GM21381 (cell line): ENCODE data around the gene NTMT1.
"Not testable (repeated sequence)": the region's sequence is repeated elsewhere in the genome, so short reads cannot be mapped to it uniquely, and the experiment has no call there.

Source experiments
- ATAC-seq: cut with Tn5 transposase; IDR thresholded peaks from one replicate; pipeline ENCODE4 v1.9.1; 2021; ENCODE audit warnings: mild to moderate bottlenecking, moderate library complexity; ENCODE audit not compliant: unreplicated experiment

NTMT1 gene

DNA sequence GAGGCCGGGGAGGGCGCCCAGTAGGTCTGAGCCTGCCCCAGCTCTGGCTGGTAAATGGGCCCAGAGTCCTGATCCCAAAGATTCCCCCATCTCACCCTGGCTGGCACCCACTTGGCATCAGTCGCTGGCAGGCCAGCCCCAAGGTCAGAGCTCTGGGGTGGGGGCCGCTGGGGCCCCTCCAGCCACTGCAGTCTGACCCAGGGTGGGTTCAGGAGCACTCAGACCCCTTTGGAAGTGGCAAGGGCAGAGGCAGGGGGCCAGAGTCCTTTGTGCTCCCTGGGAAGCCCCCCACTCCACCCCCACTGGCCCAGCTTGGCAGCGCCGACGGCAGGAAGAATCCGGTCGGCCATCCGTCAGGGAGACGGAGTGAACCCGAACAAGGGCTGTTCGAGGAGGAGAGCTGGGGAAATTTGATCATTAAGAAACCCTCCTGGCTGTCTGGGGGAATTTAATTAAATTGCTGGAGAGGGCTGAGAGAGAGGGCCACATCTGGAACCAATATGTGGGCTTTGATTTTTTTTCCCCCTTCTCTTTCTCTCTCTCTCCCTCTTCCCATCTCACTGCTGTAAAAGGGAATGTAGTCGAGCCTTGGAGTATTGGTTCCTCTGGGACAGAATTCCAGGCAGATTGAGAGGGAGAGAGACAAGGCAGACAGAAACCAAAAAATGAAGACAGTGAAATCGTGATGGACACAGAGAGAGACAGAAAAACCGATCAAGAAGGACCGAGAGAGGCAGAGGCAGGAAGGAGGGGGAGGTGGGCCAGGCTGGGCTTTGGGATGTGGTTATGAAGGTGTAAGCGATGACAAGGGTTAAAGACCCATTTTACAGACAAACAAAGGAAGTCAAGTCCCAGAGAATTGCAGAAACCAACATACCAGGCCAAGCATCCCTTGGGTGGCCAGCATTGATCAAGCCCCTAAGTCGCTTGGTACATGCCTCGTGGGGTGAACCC lies 24.0 kb downstream of the NTMT1 start:
- no peak for ATAC-seq

DNA sequence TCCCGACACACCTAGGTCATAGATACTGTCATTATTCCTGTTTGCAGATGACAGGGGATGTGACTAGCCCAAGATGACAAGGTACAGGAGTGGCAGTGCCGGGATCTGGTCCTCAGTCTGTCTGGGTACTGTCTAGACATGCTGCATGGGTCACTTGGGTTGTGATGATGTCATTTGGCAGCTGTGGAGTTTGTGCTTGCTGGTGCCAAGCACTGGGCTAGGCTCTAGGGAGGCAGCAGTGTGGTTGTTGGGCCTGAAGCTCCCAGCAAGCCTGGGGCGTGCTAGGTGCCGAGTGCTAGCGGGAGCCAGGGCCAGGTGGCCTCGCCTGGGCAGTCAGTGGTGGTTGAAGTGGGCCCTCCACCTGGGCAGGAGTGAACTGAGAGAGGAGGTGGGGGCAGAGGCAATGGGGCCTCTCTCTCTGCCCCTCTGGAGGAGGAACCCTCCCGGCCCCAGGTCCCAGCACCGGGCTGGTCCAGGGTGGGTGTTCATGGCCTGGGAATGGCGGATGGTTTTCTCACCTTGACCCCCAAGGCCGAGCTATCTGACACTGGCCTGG lies 24.8 kb downstream of the NTMT1 start:
- no peak for ATAC-seq

- ATAC-seq = no peak
Observed at GRCh38 chr9:129653823-129654553, 28.0 kb downstream of the NTMT1 start.

DNA sequence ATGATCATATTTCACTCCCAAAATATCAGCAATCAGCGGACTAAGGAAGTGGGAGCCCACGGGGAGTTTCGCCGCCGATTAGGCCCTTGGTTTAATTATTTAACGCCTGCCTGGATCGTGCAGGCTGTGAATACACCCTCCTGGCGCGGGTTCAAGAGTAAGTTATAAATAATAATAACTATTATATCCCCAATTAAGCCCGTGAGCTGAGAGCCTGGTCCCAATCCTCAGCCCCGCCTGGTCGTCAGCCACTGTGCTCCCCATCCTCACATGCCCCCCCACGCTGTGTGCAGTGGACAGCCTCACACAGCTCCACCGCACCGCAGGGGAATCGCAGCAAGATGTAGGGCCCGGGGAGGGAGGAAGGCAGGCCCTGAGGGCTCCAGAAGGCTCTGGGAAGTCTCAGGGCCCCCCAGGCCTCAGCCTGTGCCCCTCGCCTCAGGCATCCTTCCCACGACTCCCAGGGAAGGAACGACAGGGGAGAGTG lies 28.6 kb downstream of the NTMT1 start:
- no peak for ATAC-seq

DNA sequence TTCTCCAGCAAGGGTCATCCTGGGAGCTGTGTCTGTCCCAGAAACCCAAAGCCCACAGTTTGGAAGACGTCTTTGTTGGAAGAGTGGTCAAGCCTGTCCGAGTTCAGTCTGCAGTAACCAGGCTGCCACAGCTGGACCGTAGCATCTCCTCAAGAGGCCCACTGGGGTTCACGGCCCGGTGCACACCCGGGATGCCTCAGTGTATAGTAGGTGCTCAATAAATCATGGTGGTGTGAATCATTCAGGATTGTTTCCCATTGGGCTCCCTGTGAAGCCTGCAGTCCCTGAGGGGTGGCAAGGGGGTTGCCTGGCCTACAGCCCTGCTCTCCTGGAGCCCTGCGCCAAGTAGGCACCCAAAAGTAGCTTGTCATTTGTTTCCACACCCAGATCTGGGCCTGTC lies 29.2 kb downstream of the NTMT1 start:
- no peak for ATAC-seq

- no peak for ATAC-seq
Observed at GRCh38 chr9:129655696-129656095, 29.7 kb downstream of the NTMT1 start.

DNA sequence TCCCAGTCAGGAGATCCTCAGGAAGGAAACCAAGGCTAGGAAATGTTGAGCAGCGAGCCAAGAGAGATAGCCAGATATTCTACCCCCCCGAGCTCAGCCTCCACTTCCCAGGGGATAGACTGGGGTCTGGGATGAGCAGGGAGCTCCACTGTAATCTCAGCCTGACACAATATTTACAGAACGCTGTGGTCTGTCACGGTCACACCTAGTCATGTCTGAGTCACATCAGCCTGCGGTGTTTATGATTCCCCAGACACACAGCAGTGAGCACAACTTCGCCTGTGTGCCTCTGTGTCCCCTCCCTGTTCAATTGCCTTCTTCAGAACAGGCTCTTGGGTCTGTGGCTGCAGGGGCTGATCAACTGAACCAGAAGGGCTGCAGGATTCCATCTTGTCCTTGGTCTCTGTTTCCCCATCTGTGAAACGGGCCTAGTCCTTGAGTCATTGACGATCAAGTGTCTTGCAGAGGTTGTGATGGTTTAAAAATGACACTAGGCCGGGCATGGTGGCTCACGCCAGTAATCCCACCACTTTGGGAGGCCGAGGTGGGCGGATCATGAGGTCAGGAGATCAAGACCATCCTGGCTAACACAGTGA lies 30.9 kb downstream of the NTMT1 start:
- no peak for ATAC-seq

GRCh38 chr9:129661029-129661428 lies 35.1 kb downstream of the NTMT1 start:
- no peak for ATAC-seq

DNA sequence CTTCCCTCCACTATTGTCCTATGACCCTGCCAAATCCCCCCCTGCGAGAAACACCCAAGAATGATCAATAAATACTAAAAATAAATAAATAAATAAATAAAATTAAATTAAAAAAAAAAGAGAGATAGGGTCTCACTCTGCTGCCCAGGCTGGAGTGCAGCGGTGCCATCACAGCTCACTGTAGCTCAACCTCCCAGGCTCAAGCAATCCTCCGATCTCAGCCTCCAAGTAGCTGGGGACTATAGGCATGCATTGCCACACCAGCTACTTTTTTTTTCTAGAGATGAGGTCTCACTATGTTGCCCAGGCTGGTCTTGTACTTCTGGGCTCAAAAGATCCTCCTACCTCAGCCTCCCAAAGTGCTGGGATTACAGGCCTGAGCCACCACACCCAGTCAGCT lies 36.3 kb downstream of the NTMT1 start:
- ATAC-seq = not testable (repeated sequence)

GRCh38 chr9:129664746-129665388 lies 38.9 kb downstream of the NTMT1 start:
- ATAC-seq = no peak

DNA sequence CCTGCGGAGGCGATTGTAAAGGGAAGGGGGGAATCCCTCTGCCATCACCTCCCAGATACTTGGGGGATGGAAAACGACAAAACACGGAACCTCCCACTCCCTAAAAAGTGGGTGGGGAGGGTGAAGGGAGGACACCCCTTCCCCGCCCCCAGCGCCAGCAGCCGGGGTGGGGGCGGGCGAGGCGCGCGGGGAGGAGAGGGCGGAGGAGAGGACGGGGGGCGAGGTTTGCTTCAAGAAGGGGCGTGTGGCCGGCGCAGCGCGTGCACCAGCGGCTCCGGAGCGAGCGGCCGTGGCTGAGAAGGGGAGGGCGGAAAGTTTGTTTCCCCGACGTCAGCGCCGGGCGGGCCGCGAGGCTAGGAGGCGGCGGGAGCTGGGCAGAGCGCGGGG lies 39.4 kb downstream of the NTMT1 start, which contains the start of gene PRRX2:
Gene PRRX2, plus strand, starts transcription at position 259 of the 387 bp plus-strand sequence. CDS start 221 bp downstream, outside the sequence.
- no peak for ATAC-seq

DNA sequence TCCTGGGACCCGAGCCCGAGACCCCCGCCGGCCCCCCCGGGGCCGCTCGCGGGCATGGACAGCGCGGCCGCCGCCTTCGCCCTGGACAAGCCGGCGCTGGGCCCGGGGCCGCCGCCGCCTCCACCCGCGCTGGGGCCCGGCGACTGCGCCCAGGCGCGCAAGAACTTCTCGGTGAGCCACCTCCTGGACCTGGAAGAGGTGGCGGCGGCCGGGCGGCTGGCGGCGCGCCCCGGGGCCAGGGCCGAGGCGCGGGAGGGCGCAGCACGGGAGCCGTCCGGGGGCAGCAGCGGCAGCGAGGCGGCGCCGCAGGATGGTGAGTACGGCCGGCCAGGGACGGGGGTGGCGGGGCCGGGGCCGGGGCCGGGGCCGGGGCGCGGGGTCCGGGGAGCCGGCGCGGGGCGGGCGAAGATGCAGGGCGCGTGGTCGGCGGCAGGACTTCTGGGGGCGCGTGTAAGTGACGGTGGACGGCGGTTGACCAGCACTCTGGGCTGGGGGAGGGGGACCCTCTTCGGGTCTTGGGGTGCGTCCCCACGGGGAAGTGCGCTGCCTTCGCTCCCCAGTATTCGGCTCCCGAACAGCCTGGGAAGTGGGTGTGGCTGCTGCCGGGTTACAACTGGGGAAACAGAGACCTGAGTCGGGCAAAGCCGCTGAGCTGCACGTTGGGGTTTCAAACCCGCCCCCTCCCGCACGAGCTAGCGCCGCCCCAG lies 40.0 kb downstream of the NTMT1 start:
- ATAC-seq = no peak

- no peak for ATAC-seq
Observed at GRCh38 chr9:129666575-129666974, 40.6 kb downstream of the NTMT1 start.

DNA sequence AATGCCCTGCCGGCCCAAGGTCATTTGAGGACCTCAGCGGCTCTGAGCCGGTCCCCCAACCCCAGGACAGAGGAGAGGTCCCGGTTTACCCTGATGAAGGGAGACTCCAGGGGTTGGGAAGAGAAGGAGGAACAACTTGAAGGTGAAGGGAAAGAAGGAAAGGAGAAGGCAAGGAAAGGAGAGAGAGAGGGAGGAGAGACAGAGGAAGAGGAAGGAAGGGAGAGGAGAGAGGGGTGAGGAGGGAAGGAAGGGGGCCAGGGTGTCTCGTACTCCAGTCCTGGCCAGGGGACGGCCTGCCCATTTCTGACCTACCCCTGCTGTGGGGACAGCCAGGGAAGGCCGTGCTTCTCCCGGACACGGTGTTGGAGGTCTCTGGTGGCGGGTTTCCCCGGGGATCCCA lies 41.4 kb downstream of the NTMT1 start:
- no peak for ATAC-seq

- no peak for ATAC-seq
Observed at GRCh38 chr9:129667850-129668249, 41.9 kb downstream of the NTMT1 start.

GRCh38 chr9:129669141-129669718 lies 43.3 kb downstream of the NTMT1 start:
- ATAC-seq = no peak

GRCh38 chr9:129669946-129670345 lies 44.0 kb downstream of the NTMT1 start:
- no peak for ATAC-seq

- ATAC-seq = no peak
Observed at GRCh38 chr9:129671065-129671464, 45.1 kb downstream of the NTMT1 start.

DNA sequence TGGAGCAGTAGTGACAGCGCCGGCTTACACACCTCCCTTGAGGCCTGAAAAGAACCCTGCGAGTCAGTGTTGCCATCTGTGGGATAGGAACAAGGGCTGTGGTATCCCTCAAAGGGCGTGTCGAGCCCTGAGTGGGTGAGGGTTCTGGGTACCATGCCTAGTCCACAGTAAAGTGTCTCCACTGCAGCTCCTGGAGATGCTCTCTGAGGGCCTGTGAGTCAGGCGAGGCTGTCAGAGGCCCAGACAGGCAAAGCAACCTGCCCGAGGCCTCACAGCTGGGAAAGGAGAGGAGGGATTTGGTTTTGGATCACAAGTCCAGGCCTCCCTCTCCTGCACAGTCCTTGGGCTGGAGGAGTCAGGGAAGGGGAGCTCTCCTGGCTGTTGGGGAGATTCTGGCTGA lies 45.6 kb downstream of the NTMT1 start:
- no peak for ATAC-seq

- ATAC-seq = no peak
Observed at GRCh38 chr9:129672702-129673101, 46.7 kb downstream of the NTMT1 start.
